Activated T-cell treated with anti-CD3 and anti-CD28 coated beads, Interleukin-2, amount 50 U/mL, for 72 hours (primary cell): ENCODE results near the gene IRF8. TPM values are rescaled to one million over a fixed set of nuclear protein-coding genes. Genes with fewer than 3 reads are reported as not detected.
A peak's percentile ranks its signal among the peaks of the same experiment; 100 is the strongest.
"Not testable (repeated sequence)": the region's sequence is repeated elsewhere in the genome, so short reads cannot be mapped to it uniquely, and the experiment has no call there.

Source experiments
- ATAC-seq, 2 donors: fragments of 150-1000 bp; cut with Tn5 transposase; replicated peaks in 1 of 2; 2 replicates each; pipeline ENCODE4 v1.10.0; 2021; ENCODE audit warnings: moderate library complexity in 2 of 2, mild to moderate bottlenecking in 1 of 2
- DNase-seq, 2 donors: peaks; one replicate each; pipeline ENCODE4 v3.0.0; 2021 to 2022; ENCODE audit warnings: mixed read lengths in 1 of 2
- H3K27ac Mint-ChIP-seq: one replicate; pipeline ENCODE4 v1.8.0; 2022; ENCODE audit warnings: mild to moderate bottlenecking, moderate library complexity, mixed read lengths
- H3K27me3 Mint-ChIP-seq: one replicate; pipeline ENCODE4 v1.8.0; 2022; ENCODE audit warnings: low read depth, mixed read lengths
- H3K36me3 Mint-ChIP-seq, 2 donors: one replicate each; pipeline ENCODE4 v1.8.0; 2022; ENCODE audit warnings: mixed read lengths in 2 of 2, mild to moderate bottlenecking in 1 of 2; ENCODE audit not compliant: insufficient read depth in 2 of 2
- H3K4me1 Mint-ChIP-seq: one replicate; pipeline ENCODE4 v1.8.0; 2022; ENCODE audit warnings: low read depth, mixed read lengths
- H3K4me3 Mint-ChIP-seq, 2 donors: one replicate each; pipeline ENCODE4 v1.8.0; 2022; ENCODE audit warnings: mild to moderate bottlenecking in 2 of 2, mixed read lengths in 2 of 2, moderate library complexity in 2 of 2
- H3K9me3 Mint-ChIP-seq, 2 donors: one replicate each; pipeline ENCODE4 v1.8.0; 2022; ENCODE audit warnings: mixed read lengths in 2 of 2
- total RNA-seq, 2 donors: library from RNA; stranded (reverse); gene quantifications; one replicate each; pipeline ENCODE4 v1.2.3, GENCODE V29; 2022

IRF8 gene
- total RNA-seq, 2 donors from 2014 or later = 46.8 to 52.4 TPM

DNA sequence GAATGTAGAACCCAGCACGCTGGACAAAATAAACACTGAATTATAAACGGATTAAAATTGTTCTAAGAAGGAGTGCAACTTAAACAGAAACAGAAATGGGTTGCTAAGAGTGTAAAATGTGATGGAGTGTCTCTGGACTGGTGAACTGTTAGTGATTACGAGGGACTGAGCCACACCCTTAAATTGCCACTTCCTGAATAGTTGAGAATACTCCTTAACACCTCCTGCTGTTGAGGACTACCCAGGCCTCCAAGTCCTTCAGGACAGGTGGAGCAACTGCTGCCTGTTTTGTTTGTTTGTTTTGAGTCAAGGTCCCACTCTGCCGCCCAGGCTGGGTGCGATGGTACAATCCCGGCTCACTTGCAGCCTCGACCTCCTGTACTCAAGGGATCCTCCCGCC, 25.8 kb upstream of the IRF8 start:
- Mint-ChIP-seq H3K4me1 (peaks cover 34% of the 10 kb centered on the region), H3K36me3 (peaks cover 3 to 6% of the 10 kb centered on the region in 2 donors), H3K27me3 (peaks cover 68% of the 10 kb centered on the region), H3K4me3 (no peak overlapping the region), H3K9me3 (peaks cover 0 to 2% of the 10 kb centered on the region in 2 donors), H3K27ac (no peak overlapping the region)
- ATAC-seq (no peak), DNase-seq (no peak)

GRCh38 chr16:85874031-85874430, 24.9 kb upstream of the IRF8 start:
- not testable (repeated sequence) for DNase-seq, H3K9me3 Mint-ChIP-seq, ATAC-seq, H3K4me3 Mint-ChIP-seq, H3K36me3 Mint-ChIP-seq, H3K27ac Mint-ChIP-seq
- Mint-ChIP-seq H3K4me1 (peaks cover 28% of the 10 kb centered on the region), H3K27me3 (peaks cover 66% of the 10 kb centered on the region)

DNA sequence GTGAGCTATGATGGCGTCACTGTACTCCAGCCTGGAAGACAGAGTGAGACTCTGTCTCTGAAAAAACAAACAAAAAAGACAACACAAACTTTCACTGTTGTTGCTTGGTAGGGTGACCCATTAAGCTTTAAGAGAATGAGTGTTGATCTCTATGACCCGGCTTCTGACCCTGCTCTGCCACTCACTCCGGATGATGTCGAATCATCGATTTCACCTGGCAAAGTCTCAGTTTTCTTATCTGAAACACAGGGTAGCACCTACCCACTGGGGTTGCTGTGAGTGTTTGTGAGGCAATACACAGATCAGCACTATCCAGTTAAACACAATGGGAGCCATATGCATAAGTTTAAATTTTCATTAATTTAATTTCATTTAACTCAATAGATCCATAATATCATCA, 20.6 kb upstream of the IRF8 start:
- Mint-ChIP-seq H3K9me3 (peaks cover 0 to 2% of the 10 kb centered on the region in 2 donors), H3K27me3 (peaks cover 72% of the 10 kb centered on the region), H3K4me1 (peaks cover 39% of the 10 kb centered on the region), H3K27ac (no peak overlapping the region), H3K36me3 (peaks cover 3 to 4% of the 10 kb centered on the region in 2 donors), H3K4me3 (no peak overlapping the region)
- DNase-seq (no peak), ATAC-seq (no peak)

DNA sequence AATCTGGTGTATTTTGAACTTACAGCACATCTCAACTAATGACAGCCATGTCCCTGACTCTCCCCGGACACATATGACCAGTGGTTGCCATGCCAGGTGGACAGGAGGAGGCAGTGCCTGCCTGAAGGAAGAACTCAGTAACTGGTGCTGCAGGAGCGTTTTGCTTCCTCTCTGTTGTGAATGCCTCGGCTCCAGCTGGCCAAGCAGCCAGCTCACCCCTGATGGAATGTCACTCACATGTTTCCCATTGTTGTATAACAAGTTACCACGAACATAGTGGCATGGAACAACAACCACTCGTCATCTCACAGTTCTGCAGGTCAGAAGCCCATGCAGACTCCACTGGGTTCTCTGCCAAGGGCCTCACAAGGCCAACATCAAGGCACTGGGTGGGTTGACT, 20.1 kb upstream of the IRF8 start:
- no peak for ATAC-seq
- Mint-ChIP-seq H3K27ac (no peak overlapping the region), H3K4me1 (peaks cover 39% of the 10 kb centered on the region)

GRCh38 chr16:85879549-85879948, 19.4 kb upstream of the IRF8 start:
- peaks cover 39% of the 10 kb centered on the region for H3K4me1 Mint-ChIP-seq
- H3K36me3 Mint-ChIP-seq = peaks cover 3 to 4% of the 10 kb centered on the region in 2 donors
- no peak overlapping the region for H3K27ac Mint-ChIP-seq
- DNase-seq (no peak), ATAC-seq (no peak)
- peaks cover 0 to 2% of the 10 kb centered on the region in 2 donors for H3K9me3 Mint-ChIP-seq
- H3K27me3 Mint-ChIP-seq = peaks cover 72% of the 10 kb centered on the region
- no peak overlapping the region for H3K4me3 Mint-ChIP-seq

More for the DNA sequence above, 20.1 kb upstream of the IRF8 start:
- DNase-seq = no peak
- peaks cover 72% of the 10 kb centered on the region for H3K27me3 Mint-ChIP-seq
- H3K9me3 Mint-ChIP-seq = peaks cover 0 to 2% of the 10 kb centered on the region in 2 donors
- peaks cover 3 to 4% of the 10 kb centered on the region in 2 donors for H3K36me3 Mint-ChIP-seq
- H3K4me3 Mint-ChIP-seq = no peak overlapping the region

DNA sequence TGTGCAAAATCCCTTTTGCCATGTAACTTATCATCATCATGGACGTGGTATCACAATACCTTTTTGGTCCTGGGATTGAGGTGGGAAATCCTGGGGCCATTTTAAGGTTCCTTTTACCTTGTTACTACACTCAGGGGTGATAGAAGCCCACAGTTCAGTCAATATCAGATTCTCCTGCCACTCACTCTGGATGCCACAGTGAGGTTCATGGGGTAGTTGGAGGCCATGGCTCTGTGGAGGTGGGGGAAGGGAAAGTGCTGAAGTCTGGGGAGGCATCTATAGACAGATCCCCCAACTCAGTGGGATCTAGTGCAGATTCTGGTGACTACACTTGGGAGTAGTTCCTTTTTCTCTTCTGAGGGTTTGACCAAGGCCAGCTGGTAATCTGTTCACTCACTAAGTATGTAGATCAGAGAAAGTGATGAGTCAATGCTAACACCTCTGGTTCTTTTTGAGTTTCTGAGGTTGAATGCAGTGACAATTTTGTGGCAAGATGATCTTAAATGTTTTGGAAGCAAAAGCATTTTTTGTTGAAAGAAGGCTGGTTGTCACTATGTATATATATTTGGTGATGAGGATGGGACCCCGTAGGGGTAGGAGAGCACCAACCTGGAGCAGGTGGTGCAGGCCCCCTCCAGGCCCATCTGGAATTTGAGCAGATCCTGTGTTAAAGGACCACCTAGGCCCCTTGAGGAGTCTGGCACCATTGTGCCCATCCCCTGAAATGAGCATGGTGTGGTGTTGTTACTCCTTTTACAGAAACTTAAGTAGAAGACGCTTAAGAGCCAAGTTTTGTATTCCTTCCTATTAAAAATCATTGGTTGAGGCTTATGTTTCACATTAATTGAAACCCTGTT, 18.8 kb upstream of the IRF8 start:
- ATAC-seq = peak; percentile 95 to 96
- Mint-ChIP-seq H3K4me1 (peaks cover 39% of the 10 kb centered on the region), H3K27ac (no peak overlapping the region), H3K4me3 (peak overlapping the region in 1 of 2 donors; percentile 38), H3K27me3 (peaks cover 73% of the 10 kb centered on the region), H3K9me3 (peaks cover 0 to 2% of the 10 kb centered on the region in 2 donors), H3K36me3 (peaks cover 3 to 4% of the 10 kb centered on the region in 2 donors)
- peak; percentile 31 to 32 for DNase-seq

DNA sequence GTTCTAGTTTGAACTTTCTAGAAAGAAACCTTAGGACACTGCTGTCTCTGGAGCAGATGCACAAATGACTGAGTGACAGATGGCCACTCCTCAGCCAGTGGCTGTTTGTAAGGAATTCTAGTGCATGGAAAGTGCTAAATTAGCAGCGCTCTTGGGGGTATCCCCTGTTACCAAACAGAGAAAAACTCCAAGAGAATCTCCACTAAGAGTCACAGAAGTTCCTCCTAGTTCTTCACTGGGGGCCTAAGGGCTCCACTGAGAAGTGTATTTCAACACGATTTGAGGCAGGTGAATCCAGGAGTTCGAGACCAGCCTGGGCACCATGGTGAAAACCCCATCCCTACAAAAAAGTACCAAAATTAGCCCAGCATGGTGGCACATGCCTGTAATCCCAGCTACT, 18.1 kb upstream of the IRF8 start:
- peaks cover 73% of the 10 kb centered on the region for H3K27me3 Mint-ChIP-seq
- ATAC-seq = no peak
- peaks cover 0 to 2% of the 10 kb centered on the region in 2 donors for H3K9me3 Mint-ChIP-seq
- no peak overlapping the region for H3K27ac Mint-ChIP-seq
- peaks cover 3 to 4% of the 10 kb centered on the region in 2 donors for H3K36me3 Mint-ChIP-seq
- no peak for DNase-seq
- H3K4me3 Mint-ChIP-seq = no peak overlapping the region
- peaks cover 39% of the 10 kb centered on the region for H3K4me1 Mint-ChIP-seq

GRCh38 chr16:85881436-85881835, 17.5 kb upstream of the IRF8 start:
- H3K27me3 Mint-ChIP-seq = peaks cover 69% of the 10 kb centered on the region
- H3K4me3 Mint-ChIP-seq = no peak overlapping the region
- ATAC-seq (no peak), DNase-seq (no peak)
- H3K9me3 Mint-ChIP-seq = peaks cover 0 to 2% of the 10 kb centered on the region in 2 donors
- H3K27ac Mint-ChIP-seq = no peak overlapping the region
- H3K4me1 Mint-ChIP-seq = peaks cover 39% of the 10 kb centered on the region
- peaks cover 2 to 3% of the 10 kb centered on the region in 2 donors for H3K36me3 Mint-ChIP-seq

GRCh38 chr16:85882181-85882810, 16.7 kb upstream of the IRF8 start:
- H3K4me3 Mint-ChIP-seq = peak overlapping the region in 1 of 2 donors; percentile 6
- H3K9me3 Mint-ChIP-seq = no peaks in the 10 kb centered on the region
- H3K36me3 Mint-ChIP-seq = peaks cover 0 to 2% of the 10 kb centered on the region in 2 donors
- ATAC-seq (no peak), DNase-seq (no peak)
- peaks cover 69% of the 10 kb centered on the region for H3K27me3 Mint-ChIP-seq
- no peak overlapping the region for H3K27ac Mint-ChIP-seq
- peaks cover 40% of the 10 kb centered on the region for H3K4me1 Mint-ChIP-seq

DNA sequence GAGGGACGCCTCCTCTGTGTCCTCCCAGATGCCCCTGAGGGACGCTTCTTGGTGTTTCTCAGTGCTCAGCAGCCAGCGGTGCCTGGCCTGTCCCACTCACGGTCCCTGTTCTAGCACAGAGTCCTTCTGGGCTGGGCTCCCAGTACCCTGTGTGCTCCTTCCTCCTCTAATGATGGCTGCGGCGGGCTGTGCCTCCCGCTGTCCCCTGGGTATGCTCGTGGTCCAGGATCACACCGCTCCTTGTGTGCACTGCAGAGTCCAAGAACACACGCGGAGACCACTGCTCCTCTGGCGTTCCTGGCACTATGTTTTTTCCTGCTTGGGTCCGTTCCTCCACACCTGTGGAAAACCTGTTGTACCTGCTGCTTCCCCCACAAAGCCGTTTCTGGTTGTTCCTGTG, 15.1 kb upstream of the IRF8 start:
- peaks cover 56% of the 10 kb centered on the region for H3K4me1 Mint-ChIP-seq
- ATAC-seq (no peak), DNase-seq (no peak)
- no peak overlapping the region for H3K27ac Mint-ChIP-seq
- H3K9me3 Mint-ChIP-seq = no peaks in the 10 kb centered on the region
- no peak overlapping the region for H3K4me3 Mint-ChIP-seq
- H3K36me3 Mint-ChIP-seq = no peaks in the 10 kb centered on the region
- H3K27me3 Mint-ChIP-seq = peaks cover 73% of the 10 kb centered on the region

DNA sequence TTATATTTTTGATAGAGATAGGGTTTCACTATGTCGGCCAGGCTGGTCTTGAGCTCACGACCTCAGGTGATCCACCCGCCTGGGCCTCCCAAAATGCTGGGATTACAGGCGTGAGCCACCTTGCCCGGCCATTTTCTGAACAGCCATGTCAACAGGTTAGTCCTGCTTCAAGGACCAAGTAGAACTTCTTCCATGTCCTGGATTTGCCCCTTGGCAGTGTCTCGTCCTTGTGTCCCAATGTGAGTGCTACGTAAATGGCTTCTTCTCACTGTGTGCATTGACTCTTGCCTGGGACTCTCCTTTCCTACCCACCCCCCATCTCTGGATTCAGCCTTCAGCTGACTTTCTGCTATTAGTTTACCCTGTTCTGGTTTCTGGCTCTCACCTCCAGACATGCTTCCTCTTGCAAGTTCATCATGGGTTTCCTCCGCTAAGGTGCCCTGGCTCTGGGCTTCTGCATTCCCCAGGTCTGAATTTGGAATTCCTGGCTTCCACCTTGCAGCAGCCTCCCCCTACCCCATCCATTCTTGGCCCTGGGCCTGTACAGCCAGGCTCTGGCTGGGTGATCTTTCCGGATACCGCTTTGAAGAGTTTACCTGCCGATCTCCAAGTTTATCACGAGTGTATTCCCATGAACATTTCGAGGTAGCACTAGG, 14.0 kb upstream of the IRF8 start:
- DNase-seq (no peak), ATAC-seq (no peak)
- H3K27ac Mint-ChIP-seq = no peak overlapping the region
- H3K4me1 Mint-ChIP-seq = peaks cover 59% of the 10 kb centered on the region
- no peaks in the 10 kb centered on the region for H3K9me3 Mint-ChIP-seq
- H3K27me3 Mint-ChIP-seq = peaks cover 65% of the 10 kb centered on the region
- H3K4me3 Mint-ChIP-seq = no peak overlapping the region
- H3K36me3 Mint-ChIP-seq = no peaks in the 10 kb centered on the region

- DNase-seq (no peak), ATAC-seq (no peak)
- H3K4me1 Mint-ChIP-seq = peaks cover 56% of the 10 kb centered on the region
- H3K27me3 Mint-ChIP-seq = peaks cover 65% of the 10 kb centered on the region
- no peaks in the 10 kb centered on the region for H3K36me3 Mint-ChIP-seq
- no peak overlapping the region for H3K4me3 Mint-ChIP-seq
- no peak overlapping the region for H3K27ac Mint-ChIP-seq
- H3K9me3 Mint-ChIP-seq = no peaks in the 10 kb centered on the region
Observed at GRCh38 chr16:85885537-85885936, 13.4 kb upstream of the IRF8 start.
